Body of pancreas (tissue), 4 donors: Measurements from ENCODE around the gene AHCYL2. TPM values are rescaled to one million over a fixed set of nuclear protein-coding genes. Genes with fewer than 3 reads are reported as not detected.

ENCODE experiments used
- ATAC-seq: fragments of 150-250 bp; one replicate; pipeline ENCODE4 v1.9.1; 2016
- DNase-seq, 4 donors: peaks; one replicate each; pipeline ENCODE4 v3.0.0-alpha.2; 2019
- H3K27ac ChIP-seq, 4 donors: fragments of 200-600 bp; sonication (generic); 1 replicate in 3 of 4; 2 replicates in 1 of 4; pipeline versions ENCODE4 v1.5.1 to v1.6.1; 2016 to 2019; ENCODE audit warnings: mild to moderate bottlenecking in 1 of 4, mixed read lengths in 1 of 4, moderate library complexity in 1 of 4
- H3K27me3 ChIP-seq, 2 donors: fragments of 200-600 bp; sonication (generic); one replicate each; pipeline ENCODE4 v1.6.0; 2016; ENCODE audit warnings: mild to moderate bottlenecking in 1 of 2
- H3K36me3 ChIP-seq, 2 donors: fragments of 200-600 bp; sonication (generic); replicated peaks in 1 of 2; 2 replicates each; pipeline ENCODE4 v1.5.1; 2016; ENCODE audit warnings: low read depth in 2 of 2; ENCODE audit not compliant: insufficient read depth in 1 of 2
- H3K4me1 ChIP-seq: fragments of 200-600 bp; sonication (generic); one replicate; pipeline ENCODE4 v1.6.0; 2016
- H3K4me3 ChIP-seq, 2 donors: fragments of 200-600 bp; sonication (generic); 1 replicate in 1 of 2; 2 replicates in 1 of 2; pipeline ENCODE4 v1.5.1; 2016 to 2019
- H3K9me3 ChIP-seq, 3 donors: fragments of 200-600 bp; sonication (generic); 1 replicate in 2 of 3; 2 replicates in 1 of 3; pipeline ENCODE4 v1.5.1; 2016
- CTCF ChIP-seq, 7 experiments: fragments of 450-650 bp in 4 of 7; fragments of 200-600 bp in 3 of 7; sonication (generic) in 3 of 7; IDR thresholded peaks; one replicate each; pipeline ENCODE4 v1.5.1; 2016 to 2019; ENCODE audit warnings: antibody characterized with exemption in 7 of 7
- POLR2A ChIP-seq, 3 donors: fragments of 450-650 bp; IDR thresholded peaks; one replicate each; pipeline ENCODE4 v1.6.1; 2016; ENCODE audit warnings: antibody characterized with exemption in 3 of 3, mild to moderate bottlenecking in 2 of 3
- WGBS, 2 donors: methylation state at CpG; one replicate each; pipeline ENCODE4 v1.1.5; 2017; 5-methylcytosine and 5-hydroxymethylcytosine counted together
- intact Hi-C: fragments of 100-400 bp; cut with DNase I; formaldehyde crosslinking; loops from one replicate; pipeline ENCODE4 v1.15.1; 2023
- total RNA-seq, 2 donors: library from RNA; depleted of rRNA; stranded (reverse); fragments of >200 nt; gene quantifications; one replicate each; pipeline ENCODE4 v1.1.0, GENCODE V29; 2016

Gene AHCYL2
- total RNA-seq, 2 donors from 2014 or later: 9.3 to 51.4 TPM

- Histone ChIP-seq H3K4me3 (no peak overlapping the region), H3K36me3 (no peaks in the 10 kb centered on the region), H3K4me1 (peaks cover 22% of the 10 kb centered on the region), H3K27ac (no peak overlapping the region), H3K9me3 (no peaks in the 10 kb centered on the region), H3K27me3 (no peaks in the 10 kb centered on the region)
- intact Hi-C loops: no loop called here
- DNase-seq (no peak), ATAC-seq (no peak)
- no peak for TF ChIP-seq POLR2A (IDR thresholded peaks at IDR 0.05)
- TF ChIP-seq CTCF (IDR thresholded peaks at IDR 0.05): no peak
- 83 to 89% methylated on average over 3 of the region's 3 CpGs for WGBS, 2 donors
These were observed 232.3 kb downstream of the AHCYL2 start for GRCh38 chr7:129457101-129457500.

DNA sequence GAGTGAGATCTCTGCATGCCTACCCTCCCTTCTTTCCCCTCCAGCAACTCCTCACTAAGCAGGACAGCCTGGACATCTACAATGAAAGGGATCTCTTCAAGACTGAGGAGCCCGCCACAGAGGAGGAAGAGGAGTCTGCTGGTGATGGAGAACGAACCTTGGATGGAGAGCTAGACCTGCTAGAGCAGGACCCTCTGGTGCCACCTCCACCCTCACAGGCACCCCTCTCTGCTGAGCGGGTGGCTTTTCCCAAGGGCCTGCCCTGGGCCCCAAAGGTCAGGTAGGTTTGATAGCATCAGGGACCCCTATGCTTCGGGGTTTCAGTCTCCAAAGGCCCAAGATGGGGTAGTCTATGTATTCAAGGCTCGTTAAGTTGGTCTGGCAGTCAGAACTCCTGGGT, 233.3 kb downstream of the AHCYL2 start:
- peaks cover 12% of the 10 kb centered on the region for H3K4me1 ChIP-seq
- no peaks in the 10 kb centered on the region for H3K36me3 ChIP-seq
- no peak for ATAC-seq
- 94 to 95% methylated on average over 3 to 5 of the region's 5 CpGs for WGBS, 2 donors
- H3K4me3 ChIP-seq: no peak overlapping the region
- no peak overlapping the region for H3K27ac ChIP-seq
- no peak for TF ChIP-seq POLR2A (IDR thresholded peaks at IDR 0.05)
- no peak for TF ChIP-seq CTCF (IDR thresholded peaks at IDR 0.05)
- intact Hi-C loops: no loop called here
- no peak for DNase-seq
- H3K27me3 ChIP-seq: no peaks in the 10 kb centered on the region
- H3K9me3 ChIP-seq: no peaks in the 10 kb centered on the region

DNA sequence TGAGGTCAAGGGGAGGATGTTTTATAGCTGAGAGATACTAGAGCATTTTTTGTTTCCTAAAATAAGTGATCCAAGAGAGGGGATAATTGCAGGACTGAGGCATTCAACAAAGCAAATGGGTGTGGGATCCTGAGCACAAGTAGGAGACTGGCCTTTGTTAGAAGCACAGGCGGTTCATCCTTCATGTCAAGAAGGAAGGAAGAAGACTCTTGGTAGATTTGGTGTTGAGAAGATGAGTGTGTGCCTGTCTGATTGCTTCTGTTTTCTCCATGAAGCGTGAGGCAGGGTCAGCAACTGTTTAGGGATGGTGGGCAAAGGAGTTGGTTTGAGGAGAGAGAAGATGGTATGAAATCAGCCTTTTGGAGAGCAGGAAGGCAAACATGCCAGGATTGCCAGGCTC, 237.0 kb downstream of the AHCYL2 start:
- no peaks in the 10 kb centered on the region for H3K27me3 ChIP-seq
- DNase-seq (no peak), ATAC-seq (no peak)
- TF ChIP-seq CTCF (IDR thresholded peaks at IDR 0.05) (no peak), POLR2A (IDR thresholded peaks at IDR 0.05) (no peak)
- no peaks in the 10 kb centered on the region for H3K36me3 ChIP-seq
- intact Hi-C loops: loop anchor here (10.0 kb wide), 1 partner anchor 247 kb away; no protein-coding TSS in a partner anchor
- H3K27ac ChIP-seq: no peak overlapping the region
- H3K9me3 ChIP-seq: no peaks in the 10 kb centered on the region
- no peak overlapping the region for H3K4me3 ChIP-seq
- 94 to 96% methylated on average over 2 of the region's 2 CpGs for WGBS, 2 donors
- H3K4me1 ChIP-seq: no peaks in the 10 kb centered on the region

- no peak for ATAC-seq
- DNase-seq: no peak
- 64 to 71% methylated on average over 1 of the region's 1 CpG for WGBS, 2 donors
- H3K9me3 ChIP-seq: no peaks in the 10 kb centered on the region
- H3K27ac ChIP-seq: no peak overlapping the region
- H3K4me1 ChIP-seq: no peaks in the 10 kb centered on the region
- no peaks in the 10 kb centered on the region for H3K27me3 ChIP-seq
- intact Hi-C loops: loop anchor here (10.0 kb wide), 1 partner anchor 248 kb away; no protein-coding TSS in a partner anchor
- TF ChIP-seq POLR2A (IDR thresholded peaks at IDR 0.05) (no peak), CTCF (IDR thresholded peaks at IDR 0.05) (no peak)
- no peaks in the 10 kb centered on the region for H3K36me3 ChIP-seq
- H3K4me3 ChIP-seq: no peak overlapping the region
These were observed 237.6 kb downstream of the AHCYL2 start for GRCh38 chr7:129462420-129462819.

- no peaks in the 10 kb centered on the region for H3K9me3 ChIP-seq
- H3K27me3 ChIP-seq: no peaks in the 10 kb centered on the region
- ATAC-seq (no peak), DNase-seq (no peak)
- no peak overlapping the region for H3K27ac ChIP-seq
- no peak overlapping the region for H3K4me3 ChIP-seq
- 68 to 85% methylated on average over 4 of the region's 4 CpGs for WGBS, 2 donors
- intact Hi-C loops: loop anchor here (10.0 kb wide), 1 partner anchor 249 kb away; no protein-coding TSS in a partner anchor
- H3K4me1 ChIP-seq: no peaks in the 10 kb centered on the region
- H3K36me3 ChIP-seq: no peaks in the 10 kb centered on the region
- TF ChIP-seq CTCF (IDR thresholded peaks at IDR 0.05) (no peak), POLR2A (IDR thresholded peaks at IDR 0.05) (no peak)
These were observed 239.4 kb downstream of the AHCYL2 start for GRCh38 chr7:129464194-129464593.
